Testis (tissue), 2 donors: ENCODE measurements around the gene HAND2.

Source experiments
- CTCF ChIP-seq, 3 experiments: fragments of 450-650 bp in 2 of 3; fragments of 200-600 bp in 1 of 3; sonication (generic) in 1 of 3; IDR thresholded peaks; one replicate each; pipeline ENCODE4 v1.5.1; 2016 to 2019; ENCODE audit warnings: antibody characterized with exemption in 3 of 3, mild to moderate bottlenecking in 2 of 3, moderate library complexity in 1 of 3
- POLR2A ChIP-seq: fragments of 450-650 bp; IDR thresholded peaks from one replicate; pipeline ENCODE4 v1.6.1; 2017; ENCODE audit warnings: antibody characterized with exemption, mild to moderate bottlenecking, moderate library complexity

GRCh38 chr4:173535957-173536356, 5.9 kb upstream of the HAND2 start:
- TF ChIP-seq CTCF (IDR thresholded peaks at IDR 0.05) (no peak), POLR2A (no peak)
